Sigmoid colon (tissue), 7 donors: Measurements from ENCODE around the gene SHISA6. TPM values are rescaled to one million over a fixed set of nuclear protein-coding genes. Genes with fewer than 3 reads are reported as not detected.

Source experiments
- DNase-seq: peaks from one replicate; pipeline ENCODE4 v3.0.0-alpha.2; 2019
- H3K27ac ChIP-seq, 4 donors: fragments of 200-600 bp; sonication (generic); one replicate each; pipeline ENCODE4 v1.5.1; 2016 to 2019; ENCODE audit warnings: mild to moderate bottlenecking in 1 of 4
- H3K27me3 ChIP-seq, 3 donors: fragments of 200-600 bp; sonication (generic); one replicate each; pipeline ENCODE4 v1.5.1; 2019; ENCODE audit warnings: mild to moderate bottlenecking in 1 of 3
- H3K36me3 ChIP-seq, 4 donors: fragments of 200-600 bp; sonication (generic); one replicate each; pipeline ENCODE4 v1.5.1; 2016 to 2019
- H3K4me1 ChIP-seq, 4 donors: fragments of 200-600 bp; sonication (generic); one replicate each; pipeline ENCODE4 v1.5.1; 2017 to 2019
- H3K4me3 ChIP-seq, 4 donors: fragments of 200-600 bp; sonication (generic); one replicate each; pipeline ENCODE4 v1.5.1; 2017 to 2019; ENCODE audit warnings: mild to moderate bottlenecking in 2 of 4, moderate library complexity in 1 of 4
- H3K9me3 ChIP-seq, 4 donors: fragments of 200-600 bp in 3 of 4; sonication (generic) in 3 of 4; one replicate each; pipeline versions ENCODE4 v1.5.1 to v1.6.1; 2013 to 2019
- EP300 ChIP-seq, 4 donors: sonication (generic); formaldehyde crosslinking; IDR thresholded peaks; one replicate each; pipeline ENCODE4 v1.6.1; 2017; ENCODE audit warnings: antibody characterized with exemption in 4 of 4
- POLR2A ChIP-seq, 2 donors: fragments of 450-650 bp; IDR thresholded peaks; one replicate each; pipeline ENCODE4 v1.6.1; 2016; ENCODE audit warnings: antibody characterized with exemption in 2 of 2, mild to moderate bottlenecking in 2 of 2, moderate library complexity in 2 of 2
- POLR2AphosphoS5 ChIP-seq, 4 donors: sonication (generic); formaldehyde crosslinking; IDR thresholded peaks; one replicate each; pipeline ENCODE4 v1.6.1; 2017; ENCODE audit warnings: antibody characterized with exemption in 4 of 4
- WGBS, 2 donors: extraction: QIAGEN DNeasy Blood & Tissue Kit; methylation state at CpG; one replicate each; pipeline ENCODE4 v1.1.7; 2013; 5-methylcytosine and 5-hydroxymethylcytosine counted together
- intact Hi-C: fragments of 100-400 bp; cut with DNase I; formaldehyde crosslinking; loops from one replicate; pipeline ENCODE4 v1.15.1; 2023
- polyA plus RNA-seq, 3 donors: library from polyadenylated mRNA; stranded (reverse); fragments of 200-250 nt; gene quantifications; one replicate each; pipeline ENCODE4 v1.2.3, GENCODE V29; 2013
- total RNA-seq, 4 donors: library from RNA; depleted of rRNA; stranded (reverse); fragments of >200 nt; gene quantifications; one replicate each; pipeline ENCODE4 v1.1.0, GENCODE V29; 2016
- TF ChIP-seq, protein P1 (sequence below), 4 experiments: fragments of 450-650 bp in 3 of 4; fragments of 200-600 bp in 1 of 4; IDR thresholded peaks; one replicate each; pipeline ENCODE4 v1.5.1; 2016 to 2019; ENCODE audit warnings: antibody characterized with exemption in 4 of 4, mild to moderate bottlenecking in 3 of 4, moderate library complexity in 2 of 4
- donor health status: healthy with polysubstance abuse.
- donor health status: Bipolar disorder and iron deficiency.
- donor health status: healthy.

Gene SHISA6
- total and polyA plus RNA-seq, 7 donors, result under 0.01 to 1.1 (median 0.38) TPM; not detected in 1

DNA sequence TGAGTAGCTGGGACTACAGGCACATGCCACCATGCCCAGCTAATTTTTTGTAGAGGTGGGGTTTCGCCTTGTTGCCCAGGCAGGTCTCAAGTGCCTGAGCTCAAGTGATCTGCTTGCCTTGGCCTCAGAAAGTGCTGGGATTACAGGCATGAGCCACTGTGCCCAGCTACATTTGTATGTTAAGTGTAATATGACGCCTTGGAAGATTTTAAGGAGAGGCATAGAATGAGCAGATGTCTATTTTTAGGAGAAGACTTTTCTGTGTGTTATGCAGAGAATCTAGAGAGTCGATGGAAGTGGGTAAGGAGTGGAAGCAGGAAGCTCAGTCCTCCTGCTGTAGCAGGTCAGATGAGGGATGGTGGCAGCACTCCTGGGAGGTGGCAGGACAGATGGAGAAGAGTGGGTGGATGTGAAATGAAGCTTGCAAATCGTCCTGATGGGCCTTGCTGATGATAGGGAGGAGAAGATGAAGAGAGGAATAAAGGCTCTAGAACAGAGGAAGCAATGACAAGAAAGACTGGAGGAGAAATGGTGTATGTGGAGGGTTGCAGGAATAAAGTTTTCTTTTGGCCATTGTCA, 125.3 kb downstream of the SHISA6 start:
- Histone ChIP-seq H3K36me3 (no peaks in the 10 kb centered on the region), H3K4me3 (no peak overlapping the region), H3K27ac (no peak overlapping the region), H3K9me3 (no peaks in the 10 kb centered on the region), H3K27me3 (no peaks in the 10 kb centered on the region), H3K4me1 (peaks cover 0 to 19% (median 6%) of the 10 kb centered on the region in 4 donors)
- WGBS, 2 donors, result 67% methylated on average over 4 of the region's 4 CpGs
- intact Hi-C loops, result no loop called here
- TF ChIP-seq, protein P1, sequence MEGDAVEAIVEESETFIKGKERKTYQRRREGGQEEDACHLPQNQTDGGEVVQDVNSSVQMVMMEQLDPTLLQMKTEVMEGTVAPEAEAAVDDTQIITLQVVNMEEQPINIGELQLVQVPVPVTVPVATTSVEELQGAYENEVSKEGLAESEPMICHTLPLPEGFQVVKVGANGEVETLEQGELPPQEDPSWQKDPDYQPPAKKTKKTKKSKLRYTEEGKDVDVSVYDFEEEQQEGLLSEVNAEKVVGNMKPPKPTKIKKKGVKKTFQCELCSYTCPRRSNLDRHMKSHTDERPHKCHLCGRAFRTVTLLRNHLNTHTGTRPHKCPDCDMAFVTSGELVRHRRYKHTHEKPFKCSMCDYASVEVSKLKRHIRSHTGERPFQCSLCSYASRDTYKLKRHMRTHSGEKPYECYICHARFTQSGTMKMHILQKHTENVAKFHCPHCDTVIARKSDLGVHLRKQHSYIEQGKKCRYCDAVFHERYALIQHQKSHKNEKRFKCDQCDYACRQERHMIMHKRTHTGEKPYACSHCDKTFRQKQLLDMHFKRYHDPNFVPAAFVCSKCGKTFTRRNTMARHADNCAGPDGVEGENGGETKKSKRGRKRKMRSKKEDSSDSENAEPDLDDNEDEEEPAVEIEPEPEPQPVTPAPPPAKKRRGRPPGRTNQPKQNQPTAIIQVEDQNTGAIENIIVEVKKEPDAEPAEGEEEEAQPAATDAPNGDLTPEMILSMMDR (IDR thresholded peaks at IDR 0.05), result no peak
- TF ChIP-seq POLR2A (IDR thresholded peaks at IDR 0.05) (no peak), POLR2AphosphoS5 (IDR thresholded peaks at IDR 0.05) (no peak), EP300 (IDR thresholded peaks at IDR 0.05) (no peak)
- no peak for DNase-seq

DNA sequence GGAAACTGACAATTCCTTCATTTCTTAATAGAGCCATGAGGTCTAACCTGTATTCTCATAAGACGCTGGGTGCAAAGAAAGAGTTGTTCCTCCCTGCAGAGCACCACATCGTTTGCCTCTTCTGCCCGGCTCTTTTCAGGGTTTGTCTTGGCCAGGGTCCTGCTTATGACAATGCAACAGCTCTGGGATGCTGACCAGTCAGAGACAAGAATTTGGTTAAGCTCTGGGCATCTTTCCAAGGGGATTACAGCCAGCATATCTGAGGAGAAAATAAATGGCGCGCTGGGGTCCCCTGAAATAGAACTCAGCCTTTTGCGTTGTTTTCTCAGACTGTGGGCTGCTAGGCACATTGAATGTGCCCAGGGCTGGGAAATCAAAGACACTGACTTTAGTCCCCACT, 128.6 kb downstream of the SHISA6 start:
- TF ChIP-seq POLR2A (IDR thresholded peaks at IDR 0.05), result no peak
- no peak for TF ChIP-seq EP300 (IDR thresholded peaks at IDR 0.05)
- TF ChIP-seq, protein P1 (IDR thresholded peaks at IDR 0.05), result no peak
- TF ChIP-seq POLR2AphosphoS5 (IDR thresholded peaks at IDR 0.05), result no peak
- intact Hi-C loops, result no loop called here
- Histone ChIP-seq H3K27ac (no peak overlapping the region), H3K4me1 (no peaks in the 10 kb centered on the region), H3K36me3 (no peaks in the 10 kb centered on the region), H3K4me3 (no peak overlapping the region), H3K9me3 (no peaks in the 10 kb centered on the region), H3K27me3 (no peaks in the 10 kb centered on the region)
- WGBS, 2 donors, result 65 to 80% methylated on average over 6 of the region's 6 CpGs
- no peak for DNase-seq

DNA sequence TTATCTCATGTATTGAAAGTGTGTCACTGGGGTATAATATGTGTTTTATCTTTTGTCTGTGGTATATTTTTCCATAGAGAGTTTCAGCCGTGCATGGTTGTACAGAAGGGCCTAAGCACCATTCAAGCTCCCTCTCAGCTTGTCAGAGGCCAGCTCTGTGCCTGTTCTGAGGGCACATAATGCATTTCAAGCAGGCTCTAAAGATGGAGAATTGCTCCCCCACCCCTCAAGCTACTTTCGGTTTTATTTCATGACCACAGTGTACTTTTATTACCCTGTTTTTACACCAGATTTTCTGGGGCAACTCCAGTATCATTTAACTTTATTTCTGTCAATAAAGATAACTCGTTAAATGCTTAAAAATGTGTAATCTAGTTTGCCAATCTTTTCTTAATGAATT, 131.7 kb downstream of the SHISA6 start:
- Histone ChIP-seq H3K9me3 (no peaks in the 10 kb centered on the region), H3K4me1 (no peaks in the 10 kb centered on the region), H3K27me3 (no peaks in the 10 kb centered on the region), H3K4me3 (no peak overlapping the region), H3K36me3 (no peaks in the 10 kb centered on the region), H3K27ac (no peak overlapping the region)
- WGBS, 2 donors, result 9 to 44% methylated on average over 3 of the region's 3 CpGs
- intact Hi-C loops, result no loop called here
- DNase-seq, result no peak
- TF ChIP-seq, protein P1 (IDR thresholded peaks at IDR 0.05), result no peak
- TF ChIP-seq POLR2A (IDR thresholded peaks at IDR 0.05) (no peak), POLR2AphosphoS5 (IDR thresholded peaks at IDR 0.05) (no peak), EP300 (IDR thresholded peaks at IDR 0.05) (no peak)

DNA sequence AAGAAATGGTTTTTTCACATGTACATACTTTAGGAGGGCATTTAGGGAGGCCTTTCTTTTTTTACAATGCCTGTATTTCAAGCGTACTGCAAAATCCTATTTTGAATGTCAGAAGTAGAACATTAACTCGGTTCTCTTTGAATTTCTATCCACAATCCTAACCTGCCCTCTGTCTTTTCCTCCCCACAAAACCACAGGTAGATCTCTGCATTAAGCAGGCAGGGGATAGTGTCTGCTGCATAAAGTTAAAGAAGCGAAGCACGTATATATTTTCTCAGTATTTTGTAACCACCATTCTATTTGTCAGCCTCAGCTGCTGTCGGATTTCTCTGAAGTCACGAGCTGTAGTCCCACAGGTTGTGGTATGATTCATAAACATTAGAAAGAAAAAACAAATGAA, 137.5 kb downstream of the SHISA6 start:
- no peak for DNase-seq
- 75 to 78% methylated on average over 6 of the region's 6 CpGs for WGBS, 2 donors
- Histone ChIP-seq H3K27me3 (no peaks in the 10 kb centered on the region), H3K4me3 (no peak overlapping the region), H3K36me3 (no peaks in the 10 kb centered on the region), H3K9me3 (no peaks in the 10 kb centered on the region), H3K27ac (no peak overlapping the region), H3K4me1 (no peaks in the 10 kb centered on the region)
- TF ChIP-seq POLR2A (IDR thresholded peaks at IDR 0.05) (no peak), POLR2AphosphoS5 (IDR thresholded peaks at IDR 0.05) (no peak), EP300 (IDR thresholded peaks at IDR 0.05) (no peak)
- TF ChIP-seq, protein P1 (IDR thresholded peaks at IDR 0.05), result no peak
- intact Hi-C loops, result no loop called here

DNA sequence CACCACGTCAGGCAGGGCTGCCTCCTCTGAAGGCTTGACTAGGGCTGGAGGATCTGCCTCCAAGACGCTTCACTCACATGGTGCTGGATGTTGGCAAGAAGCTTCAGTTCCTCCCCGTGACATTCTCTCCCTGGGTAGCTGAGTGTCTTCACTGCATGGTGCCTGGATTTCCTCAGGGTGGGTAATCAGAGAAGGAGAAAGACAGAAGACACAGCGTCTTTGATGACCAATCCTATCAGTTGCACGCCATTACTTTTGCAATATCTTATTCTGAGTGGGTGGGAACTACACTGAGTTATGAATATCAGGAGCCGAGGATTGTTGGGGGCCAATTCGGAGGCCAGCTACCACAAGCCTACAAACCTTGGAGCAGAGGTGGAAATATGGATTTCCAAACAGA, 139.7 kb downstream of the SHISA6 start:
- WGBS, 2 donors, result 84 to 87% methylated on average over 7 of the region's 7 CpGs
- no peaks in the 10 kb centered on the region for H3K27me3 ChIP-seq
- H3K9me3 ChIP-seq, result no peaks in the 10 kb centered on the region
- no peak for DNase-seq
- no peaks in the 10 kb centered on the region for H3K4me1 ChIP-seq
- intact Hi-C loops, result no loop called here
- no peaks in the 10 kb centered on the region for H3K36me3 ChIP-seq
- TF ChIP-seq POLR2A (IDR thresholded peaks at IDR 0.05), result no peak
- TF ChIP-seq POLR2AphosphoS5 (IDR thresholded peaks at IDR 0.05), result no peak
- TF ChIP-seq, protein P1 (IDR thresholded peaks at IDR 0.05), result no peak
- no peak overlapping the region for H3K4me3 ChIP-seq
- H3K27ac ChIP-seq, result no peak overlapping the region
